HEK293 (cell line): ENCODE measurements around the gene PSG1.
"Not testable (repeated sequence)": the region's sequence is repeated elsewhere in the genome, so short reads cannot be mapped to it uniquely, and the experiment has no call there.

Source experiments
- CTCF ChIA-PET: fragments of 350-600 bp; formaldehyde crosslinking; extraction: SDS; loops from one replicate; lab custom pipeline; 2021; ENCODE audit warnings: antibody characterized with exemption; lab: Yijun Ruan, JAX
- POLR2A ChIA-PET: fragments of 300-600 bp; formaldehyde crosslinking; extraction: SDS; loops from one replicate; lab custom pipeline; 2020; ENCODE audit warnings: antibody characterized with exemption, inconsistent platforms; lab: Yijun Ruan, JAX
- H3K27ac ChIP-seq: fragments of 200-500 bp; sonication (Bioruptor generic); 2 replicates; pipeline ENCODE4 v1.5.1; 2014; ENCODE audit warnings: low read depth, low read length, control low read depth, inconsistent platforms; ENCODE audit errors: extremely low read depth
- H3K36me3 ChIP-seq, 2 experiments: fragments of 200-500 bp in 1 of 2; sonication (Bioruptor generic) in 1 of 2; 1 replicate in 1 of 2; 2 replicates in 1 of 2; pipeline ENCODE4 v1.5.1; 2014 to 2017; ENCODE audit warnings: inconsistent platforms in 2 of 2, low read length in 2 of 2; ENCODE audit not compliant: control insufficient read depth in 2 of 2, insufficient read depth in 1 of 2
- H3K4me1 ChIP-seq: fragments of 200-500 bp; sonication (Bioruptor generic); 2 replicates; pipeline ENCODE4 v1.5.1; 2014; ENCODE audit warnings: mild to moderate bottlenecking, low read length, inconsistent platforms; ENCODE audit not compliant: control insufficient read depth, insufficient read depth
- H3K4me3 ChIP-seq: 2 replicates; pipeline ENCODE4 v1.5.1; 2011; ENCODE audit warnings: low read depth, mild to moderate bottlenecking, control low read depth, low read length, moderate library complexity
- H3K9me3 ChIP-seq: fragments of 200-500 bp; sonication (Bioruptor generic); 2 replicates; pipeline ENCODE4 v1.5.1; 2014; ENCODE audit warnings: low read depth, low read length, inconsistent platforms; ENCODE audit not compliant: control insufficient read depth, insufficient read depth
- KLF9 ChIP-seq: fragments of 450-650 bp; formaldehyde crosslinking; IDR thresholded peaks from 2 replicates; pipeline ENCODE4 v1.5.1; 2016; ENCODE audit warnings: missing biosample characterization, missing genetic modification characterization, low read depth
- YY1 ChIP-seq: fragments of 450-650 bp; formaldehyde crosslinking; IDR thresholded peaks from 2 replicates; pipeline ENCODE4 v1.5.1; 2018; ENCODE audit warnings: missing biosample characterization, missing genetic modification characterization
- ZBTB11 ChIP-seq: fragments of 450-650 bp; formaldehyde crosslinking; conservative IDR thresholded peaks from 2 replicates; pipeline ENCODE4 v1.5.1; 2016; ENCODE audit warnings: low read depth, missing biosample characterization, missing genetic modification characterization
- ZBTB20 ChIP-seq: fragments of 450-650 bp; formaldehyde crosslinking; IDR thresholded peaks from 2 replicates; pipeline ENCODE4 v1.5.1; 2016; ENCODE audit warnings: missing biosample characterization, missing genetic modification characterization
- ZEB2 ChIP-seq: fragments of 450-650 bp; formaldehyde crosslinking; IDR thresholded peaks from 2 replicates; pipeline ENCODE4 v1.5.1; 2016; ENCODE audit warnings: missing biosample characterization, missing genetic modification characterization
- ZFP37 ChIP-seq: fragments of 450-650 bp; formaldehyde crosslinking; IDR thresholded peaks from 2 replicates; pipeline ENCODE4 v1.5.1; 2016; ENCODE audit warnings: missing biosample characterization, missing genetic modification characterization
- ZFP69B ChIP-seq: fragments of 450-650 bp; formaldehyde crosslinking; IDR thresholded peaks from 2 replicates; pipeline ENCODE4 v1.5.1; 2016; ENCODE audit warnings: missing biosample characterization, missing genetic modification characterization
- ZNF362 ChIP-seq: fragments of 450-650 bp; formaldehyde crosslinking; IDR thresholded peaks from 2 replicates; pipeline ENCODE4 v1.5.1; 2016; ENCODE audit warnings: missing biosample characterization, missing genetic modification characterization
- ZNF394 ChIP-seq: fragments of 450-650 bp; formaldehyde crosslinking; IDR thresholded peaks from 2 replicates; pipeline ENCODE4 v1.5.1; 2016; ENCODE audit warnings: missing biosample characterization, missing genetic modification characterization, mild to moderate bottlenecking, moderate library complexity, borderline replicate concordance
- ZNF521 ChIP-seq: fragments of 450-650 bp; formaldehyde crosslinking; IDR thresholded peaks from 2 replicates; pipeline ENCODE4 v1.5.1; 2017; ENCODE audit warnings: missing biosample characterization, mild to moderate bottlenecking, missing genetic modification characterization
- ZNF529 ChIP-seq: fragments of 450-650 bp; formaldehyde crosslinking; IDR thresholded peaks from 2 replicates; pipeline ENCODE4 v1.5.1; 2017; ENCODE audit warnings: missing genetic modification characterization, missing biosample characterization; ENCODE audit not compliant: insufficient replicate concordance
- ZNF544 ChIP-seq: fragments of 450-650 bp; formaldehyde crosslinking; IDR thresholded peaks from 2 replicates; pipeline ENCODE4 v1.5.0; 2017; ENCODE audit warnings: missing biosample characterization, missing genetic modification characterization
- ZNF548 ChIP-seq: fragments of 450-650 bp; formaldehyde crosslinking; IDR thresholded peaks from 2 replicates; pipeline ENCODE4 v1.5.1; 2016; ENCODE audit warnings: missing biosample characterization, missing genetic modification characterization
- ZNF596 ChIP-seq: fragments of 450-650 bp; IDR thresholded peaks from 2 replicates; pipeline ENCODE4 v1.5.0; 2018; ENCODE audit warnings: missing biosample characterization, mild to moderate bottlenecking, missing genetic modification characterization, moderate library complexity
- ZNF664 ChIP-seq: fragments of 450-650 bp; formaldehyde crosslinking; IDR thresholded peaks from 2 replicates; pipeline ENCODE4 v1.5.1; 2016; ENCODE audit warnings: missing biosample characterization, missing genetic modification characterization

Gene PSG1

DNA sequence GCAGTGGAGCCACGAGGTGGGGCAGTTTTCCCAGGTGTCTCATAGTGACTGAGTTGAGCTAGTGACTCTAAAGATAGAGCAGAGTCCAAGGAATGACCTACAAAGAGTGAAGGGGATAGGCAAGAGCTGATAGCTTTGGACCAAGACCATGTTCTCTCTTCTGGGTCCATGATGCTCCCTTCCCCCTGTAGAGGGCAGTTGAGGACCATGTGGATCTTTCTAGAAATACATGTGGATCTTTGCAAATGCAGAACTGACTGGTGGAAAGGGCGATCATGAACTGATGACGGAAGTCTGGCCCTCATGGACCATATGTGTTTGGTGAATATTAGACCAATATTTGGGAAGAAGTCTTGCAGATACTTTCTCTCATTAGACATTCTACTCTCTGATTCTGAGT lies 6.9 kb downstream of the PSG1 start:
- POLR2A ChIA-PET, result no interaction called here
- no peaks in the 10 kb centered on the region for H3K9me3 ChIP-seq

GRCh38 chr19:42857544-42857867 lies 22.0 kb downstream of the PSG1 start:
- H3K36me3 ChIP-seq, result no peaks in the 10 kb centered on the region
- CTCF ChIA-PET, result interaction anchor here (0.7 to 2.3 kb wide), 8 partner anchors 13 to 340 kb away, joined by 3 to 19 read pairs (median 5); partner anchors contain the start of gene PSG1
- POLR2A ChIA-PET, result no interaction called here
- no peaks in the 10 kb centered on the region for H3K9me3 ChIP-seq
- TF ChIP-seq KLF9 (tag by site-specific recombination), result no peak
- no peak for TF ChIP-seq ZNF664 (tag by site-specific recombination)
- no peak for TF ChIP-seq ZNF394 (tag by site-specific recombination)
- TF ChIP-seq ZEB2 (tag by site-specific recombination), result no peak
- no peak for TF ChIP-seq ZNF544
- no peak for TF ChIP-seq ZNF529 (tag by site-specific recombination)
- TF ChIP-seq ZBTB11 (tag by site-specific recombination), result no peak
- H3K4me3 ChIP-seq, result no peak overlapping the region
- no peak overlapping the region for H3K27ac ChIP-seq
- no peaks in the 10 kb centered on the region for H3K4me1 ChIP-seq

More for the DNA sequence above, 6.9 kb downstream of the PSG1 start:
- CTCF ChIA-PET, result interaction anchor here (1.4 to 2.6 kb wide), 2 partner anchors 9 to 13 kb away, joined by 3 to 12 read pairs; no protein-coding TSS in a partner anchor
- H3K4me3 ChIP-seq, result no peak overlapping the region
- H3K4me1 ChIP-seq, result no peaks in the 10 kb centered on the region
- TF ChIP-seq ZNF548 (tag by site-specific recombination), result no peak
- no peak for TF ChIP-seq ZNF521
- no peak for TF ChIP-seq ZBTB20
- TF ChIP-seq ZFP37, result no peak
- no peak for TF ChIP-seq ZNF596 (tag by site-specific recombination)
- no peak for TF ChIP-seq ZFP69B (tag by site-specific recombination)
- no peak for TF ChIP-seq ZNF362
- TF ChIP-seq YY1, result no peak
- no peaks in the 10 kb centered on the region for H3K36me3 ChIP-seq
- no peak overlapping the region for H3K27ac ChIP-seq

GRCh38 chr19:42856866-42857543 lies 22.5 kb downstream of the PSG1 start:
- CTCF ChIA-PET, result interaction anchor here (0.5 to 2.3 kb wide), 13 partner anchors 12 to 1986 kb away, joined by 3 to 19 read pairs (median 4); partner anchors contain the start of gene PSG1
- H3K9me3 ChIP-seq, POLR2A ChIA-PET, H3K4me1 ChIP-seq, H3K27ac ChIP-seq, H3K4me3 ChIP-seq, H3K36me3 ChIP-seq: not testable (repeated sequence)

- H3K4me3 ChIP-seq, H3K4me1 ChIP-seq, CTCF ChIA-PET, H3K9me3 ChIP-seq, H3K27ac ChIP-seq, POLR2A ChIA-PET, H3K36me3 ChIP-seq: not testable (repeated sequence)
Observed at GRCh38 chr19:42854745-42855144, 24.8 kb downstream of the PSG1 start.

DNA sequence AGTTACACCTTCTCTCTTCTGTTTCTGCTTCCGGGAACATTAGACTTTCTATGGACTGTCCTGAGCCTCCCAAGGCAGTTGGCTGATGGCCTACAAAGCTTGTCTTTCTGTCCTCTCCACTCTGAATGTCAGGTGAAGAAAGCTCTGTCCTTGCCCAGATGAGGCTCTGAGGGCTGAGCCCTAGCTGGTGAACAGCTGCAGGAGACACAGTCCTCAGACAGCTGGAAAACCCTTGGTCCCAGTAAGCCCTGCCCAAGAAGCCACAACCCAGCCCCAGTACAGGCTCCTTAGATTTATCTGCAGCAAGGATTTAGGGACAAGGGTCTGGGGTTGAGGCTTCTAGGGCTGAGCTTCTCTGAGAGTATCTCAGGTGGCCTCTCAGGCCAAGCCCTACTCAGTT lies 26.3 kb downstream of the PSG1 start:
- H3K4me3 ChIP-seq, H3K36me3 ChIP-seq, POLR2A ChIA-PET, H3K27ac ChIP-seq, H3K4me1 ChIP-seq, H3K9me3 ChIP-seq: not testable (repeated sequence)
- CTCF ChIA-PET, result interaction anchor here (1.6 kb wide), 1 partner anchor 32 kb away, joined by 5 read pairs; no protein-coding TSS in a partner anchor

DNA sequence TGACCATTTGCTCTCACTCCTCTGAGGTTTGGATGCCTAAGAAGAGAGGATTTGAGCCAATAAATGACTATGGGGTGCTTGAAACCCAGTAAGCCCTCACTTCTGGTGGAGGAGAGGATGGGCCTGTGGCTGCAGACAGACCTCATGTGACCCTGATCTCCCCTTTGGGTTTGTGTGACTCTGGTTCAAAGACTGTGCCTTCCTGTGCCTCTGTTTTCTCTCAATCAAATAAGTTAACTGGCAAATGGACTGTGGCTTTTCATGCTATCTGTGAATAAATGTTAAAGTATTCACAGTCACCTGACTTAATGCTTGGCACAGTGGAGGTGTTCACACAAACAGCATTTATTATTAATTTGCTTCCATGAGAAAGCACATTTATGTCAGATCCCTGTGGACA lies 26.7 kb downstream of the PSG1 start:
- H3K27ac ChIP-seq, POLR2A ChIA-PET, H3K9me3 ChIP-seq, H3K4me3 ChIP-seq, H3K36me3 ChIP-seq, H3K4me1 ChIP-seq: not testable (repeated sequence)
- CTCF ChIA-PET, result interaction anchor here (0.6 to 1.6 kb wide), 3 partner anchors 32 to 299 kb away, joined by 3 to 5 read pairs (median 4); no protein-coding TSS in a partner anchor
